Fibroblast of pulmonary artery (primary cell): ENCODE results near the gene METTL16.

Experiments
- DNase-seq: peaks from one replicate; pipeline ENCODE4 v3.0.0-alpha.2; 2010; ENCODE audit warnings: low read depth
- H3K4me3 ChIP-seq: replicated peaks from 2 replicates; pipeline ENCODE4 v1.5.1; 2011; ENCODE audit warnings: low read depth, mild to moderate bottlenecking, control low read depth, low read length, moderate library complexity
- CTCF ChIP-seq: IDR thresholded peaks from 2 replicates; pipeline ENCODE4 v1.5.1; 2011; ENCODE audit warnings: mild to moderate bottlenecking, control low read depth, low read length, inconsistent platforms; ENCODE audit errors: missing control alignments

The METTL16 gene

GRCh38 chr17:2396568-2397246 lies 115.0 kb downstream of the METTL16 start:
- peak overlapping the region; percentile 47 for H3K4me3 ChIP-seq
- peak; percentile 99 for DNase-seq

GRCh38 chr17:2396192-2396567 lies 115.5 kb downstream of the METTL16 start:
- H3K4me3 ChIP-seq: peak overlapping the region; percentile 47
- no peak for DNase-seq
- TF ChIP-seq CTCF: no peak

More at GRCh38 chr17:2396568-2397246, 115.0 kb downstream of the METTL16 start:
- no peak for TF ChIP-seq CTCF

GRCh38 chr17:2395258-2396181 lies 116.2 kb downstream of the METTL16 start:
- peak; percentile 36 for DNase-seq
- TF ChIP-seq CTCF: no peak
- H3K4me3 ChIP-seq: peak overlapping the region; percentile 47

DNA sequence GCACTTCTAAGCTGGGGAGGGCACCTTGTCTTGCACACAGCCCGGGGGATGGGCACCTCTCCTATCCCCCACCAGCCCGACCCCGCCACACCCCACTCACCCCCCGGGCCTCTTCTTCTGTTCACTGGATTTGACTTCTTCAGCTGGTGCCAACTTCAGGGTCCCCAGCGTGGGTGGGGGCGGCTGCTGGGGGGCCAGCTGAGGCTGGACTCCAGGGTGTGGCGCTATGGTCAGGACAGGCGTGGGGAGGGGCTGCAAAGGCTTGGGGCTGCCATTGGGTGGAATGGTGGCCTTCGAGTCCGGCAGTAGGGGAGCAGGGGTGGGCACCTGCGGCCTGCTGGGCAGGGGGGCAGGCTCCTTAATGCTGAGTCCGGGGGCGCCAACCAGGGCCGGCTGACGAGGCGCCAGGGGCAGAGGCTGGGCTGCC lies 116.9 kb downstream of the METTL16 start:
- H3K4me3 ChIP-seq: no peak overlapping the region
- no peak for DNase-seq
- no peak for TF ChIP-seq CTCF

DNA sequence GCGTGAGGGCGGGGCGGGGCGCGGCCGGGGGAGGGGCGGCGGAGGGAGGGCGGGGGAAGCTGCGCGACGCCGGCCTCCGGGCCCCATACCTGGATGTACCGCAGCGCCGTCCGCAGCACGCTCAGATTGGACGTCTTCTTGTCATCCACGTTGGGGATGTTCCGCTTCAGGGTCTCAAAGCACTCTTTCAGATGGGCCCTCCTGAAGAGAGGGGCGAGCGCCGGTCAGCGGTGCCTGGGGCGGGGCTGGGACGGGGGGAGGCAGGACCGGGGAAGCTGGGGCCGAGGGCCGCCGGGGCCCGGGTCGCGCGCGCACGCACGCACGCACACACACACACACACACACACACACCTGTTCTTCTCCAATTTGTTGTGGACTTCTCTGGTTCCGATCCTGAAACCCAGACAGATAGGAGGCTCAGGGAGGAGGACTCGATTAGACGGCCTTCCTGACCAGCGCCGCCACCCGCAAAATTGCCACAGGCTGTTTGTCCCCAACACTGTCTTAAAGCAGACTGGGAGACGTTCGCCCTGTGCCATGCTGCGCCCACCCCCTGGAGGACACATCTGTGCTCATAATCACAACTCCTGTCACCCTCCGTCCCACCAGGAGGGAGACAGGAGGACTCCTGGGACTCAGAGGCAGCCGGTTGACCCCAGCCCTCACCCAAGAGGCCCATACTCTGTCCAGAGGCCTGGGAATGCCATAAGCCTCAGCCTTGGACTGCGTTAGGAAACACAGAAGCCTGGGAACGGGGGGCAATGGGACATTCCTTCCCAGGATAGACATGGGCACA lies 117.5 kb downstream of the METTL16 start:
- no peak overlapping the region for H3K4me3 ChIP-seq

More for the DNA sequence above, 117.5 kb downstream of the METTL16 start:
- DNase-seq: no peak
- no peak for TF ChIP-seq CTCF
